HEK293 (cell line): Measurements from ENCODE around the gene PANX2.

Experiments used
- CTCF ChIA-PET: fragments of 350-600 bp; formaldehyde crosslinking; extraction: SDS; loops from one replicate; lab custom pipeline; 2021; ENCODE audit warnings: antibody characterized with exemption; lab: Yijun Ruan, JAX
- POLR2A ChIA-PET: fragments of 300-600 bp; formaldehyde crosslinking; extraction: SDS; loops from one replicate; lab custom pipeline; 2020; ENCODE audit warnings: antibody characterized with exemption, inconsistent platforms; lab: Yijun Ruan, JAX
- H3K27ac ChIP-seq: fragments of 200-500 bp; sonication (Bioruptor generic); 2 replicates; pipeline ENCODE4 v1.5.1; 2014; ENCODE audit warnings: low read depth, low read length, control low read depth, inconsistent platforms; ENCODE audit errors: extremely low read depth
- H3K36me3 ChIP-seq, 2 experiments: fragments of 200-500 bp in 1 of 2; sonication (Bioruptor generic) in 1 of 2; 1 replicate in 1 of 2; 2 replicates in 1 of 2; pipeline ENCODE4 v1.5.1; 2014 to 2017; ENCODE audit warnings: inconsistent platforms in 2 of 2, low read length in 2 of 2; ENCODE audit not compliant: control insufficient read depth in 2 of 2, insufficient read depth in 1 of 2
- H3K4me1 ChIP-seq: fragments of 200-500 bp; sonication (Bioruptor generic); 2 replicates; pipeline ENCODE4 v1.5.1; 2014; ENCODE audit warnings: mild to moderate bottlenecking, low read length, inconsistent platforms; ENCODE audit not compliant: control insufficient read depth, insufficient read depth
- H3K4me3 ChIP-seq: 2 replicates; pipeline ENCODE4 v1.5.1; 2011; ENCODE audit warnings: low read depth, mild to moderate bottlenecking, control low read depth, low read length, moderate library complexity
- H3K9me3 ChIP-seq: fragments of 200-500 bp; sonication (Bioruptor generic); 2 replicates; pipeline ENCODE4 v1.5.1; 2014; ENCODE audit warnings: low read depth, low read length, inconsistent platforms; ENCODE audit not compliant: control insufficient read depth, insufficient read depth
- GLIS2 ChIP-seq: fragments of 450-650 bp; formaldehyde crosslinking; IDR thresholded peaks from 2 replicates; pipeline ENCODE4 v1.5.1; 2016; ENCODE audit warnings: missing biosample characterization, missing genetic modification characterization
- MEIS1 ChIP-seq: sonication (generic); formaldehyde crosslinking; IDR thresholded peaks from 2 replicates; pipeline ENCODE4 v1.8.1; 2022; ENCODE audit warnings: missing genetic modification reagents, mild to moderate bottlenecking, borderline replicate concordance
- SP2 ChIP-seq: fragments of 450-650 bp; formaldehyde crosslinking; IDR thresholded peaks from 2 replicates; pipeline ENCODE4 v1.5.1; 2016; ENCODE audit warnings: missing biosample characterization, missing genetic modification characterization
- ZNF223 ChIP-seq: fragments of 450-650 bp; formaldehyde crosslinking; IDR thresholded peaks from 2 replicates; pipeline ENCODE4 v1.5.1; 2016; ENCODE audit warnings: missing biosample characterization, missing genetic modification characterization
- ZNF239 ChIP-seq: fragments of 450-650 bp; formaldehyde crosslinking; IDR thresholded peaks from 2 replicates; pipeline ENCODE4 v1.5.1; 2016; ENCODE audit warnings: missing biosample characterization, missing genetic modification characterization
- ZNF311 ChIP-seq: fragments of 450-650 bp; formaldehyde crosslinking; IDR thresholded peaks from 2 replicates; pipeline ENCODE4 v1.5.1; 2017; ENCODE audit warnings: missing biosample characterization, missing genetic modification characterization, borderline replicate concordance
- ZNF560 ChIP-seq: fragments of 450-650 bp; formaldehyde crosslinking; IDR thresholded peaks from 2 replicates; pipeline ENCODE4 v1.5.1; 2017; ENCODE audit warnings: missing biosample characterization, missing genetic modification characterization, borderline replicate concordance
- ZNF561 ChIP-seq: fragments of 450-650 bp; IDR thresholded peaks from 2 replicates; pipeline ENCODE4 v1.5.1; 2018; ENCODE audit warnings: missing biosample characterization, missing genetic modification characterization, borderline replicate concordance
- ZNF701 ChIP-seq: fragments of 450-650 bp; formaldehyde crosslinking; IDR thresholded peaks from 2 replicates; pipeline ENCODE4 v1.5.1; 2016; ENCODE audit warnings: missing biosample characterization, missing genetic modification characterization
- ZNF76 ChIP-seq: fragments of 450-650 bp; formaldehyde crosslinking; IDR thresholded peaks from 2 replicates; pipeline ENCODE4; 2016; ENCODE audit warnings: low read depth, missing biosample characterization, missing genetic modification characterization, borderline replicate concordance
- TF ChIP-seq, protein P1 (sequence below): fragments of 450-650 bp; formaldehyde crosslinking; IDR thresholded peaks from 2 replicates; pipeline ENCODE4 v1.5.1; 2016; ENCODE audit warnings: missing biosample characterization, missing genetic modification characterization
- TF ChIP-seq, protein P2 (sequence below): fragments of 450-650 bp; formaldehyde crosslinking; IDR thresholded peaks from 2 replicates; pipeline ENCODE4; 2016; ENCODE audit warnings: missing biosample characterization, missing genetic modification characterization
- TF ChIP-seq, protein P3 (sequence below): fragments of 450-650 bp; formaldehyde crosslinking; IDR thresholded peaks from 2 replicates; pipeline ENCODE4 v1.5.1; 2016; ENCODE audit warnings: missing biosample characterization, missing genetic modification characterization

PANX2 gene

DNA sequence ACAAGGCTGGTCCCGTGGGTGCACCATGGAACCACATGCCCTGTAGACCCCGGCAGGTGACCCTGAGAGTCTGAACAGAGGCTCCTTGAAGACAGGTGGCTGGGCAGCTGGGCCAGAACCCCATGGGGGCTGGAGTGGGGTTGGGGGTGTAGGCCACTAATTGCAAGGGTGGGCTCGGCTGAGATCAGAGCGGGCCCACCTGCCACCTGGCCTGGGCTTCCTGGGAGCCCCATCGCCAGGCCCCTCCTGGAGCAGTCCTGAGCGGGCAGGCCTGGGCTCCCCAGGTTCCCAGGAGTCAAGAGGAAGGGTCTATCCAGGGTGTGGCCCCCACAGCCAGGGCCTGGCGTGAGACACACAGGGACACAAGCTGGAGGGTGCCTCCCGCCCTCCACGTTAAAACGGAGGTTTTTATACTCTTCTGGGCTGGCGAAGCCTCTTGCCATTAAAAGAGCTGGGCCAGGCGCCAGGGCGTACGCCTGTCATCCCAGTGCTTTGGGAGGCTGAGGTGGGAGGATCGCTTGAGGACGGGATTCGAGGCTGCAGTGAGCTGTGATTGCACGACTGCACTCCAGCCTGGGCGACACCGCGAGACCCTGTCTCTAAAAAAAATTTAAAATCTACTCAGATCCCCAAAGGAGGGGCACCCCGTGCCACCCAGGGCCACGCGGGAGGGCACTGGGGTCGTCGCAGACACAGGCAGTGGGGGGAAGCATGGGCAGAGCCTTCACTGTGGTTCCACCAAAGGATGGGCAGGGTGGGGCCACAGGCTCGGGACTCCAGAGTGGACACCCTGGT lies 10.4 kb downstream of the PANX2 start:
- peaks cover 0 to 35% of the 10 kb centered on the region in 2 experiments; a peak in 1 of 3 replicates for H3K36me3 ChIP-seq
- no peak overlapping the region for H3K4me3 ChIP-seq
- CTCF ChIA-PET, result interaction anchor here (0.7 kb wide), 2 partner anchors 137 to 345 kb away, joined by 3 to 6 read pairs; no protein-coding TSS in a partner anchor
- POLR2A ChIA-PET, result no interaction called here
- no peak overlapping the region for H3K27ac ChIP-seq
- no peaks in the 10 kb centered on the region for H3K4me1 ChIP-seq
- H3K9me3 ChIP-seq, result no peaks in the 10 kb centered on the region
- TF ChIP-seq ZNF561 (tag by site-specific recombination), result no peak
- TF ChIP-seq MEIS1, result no peak
- TF ChIP-seq, protein P1, sequence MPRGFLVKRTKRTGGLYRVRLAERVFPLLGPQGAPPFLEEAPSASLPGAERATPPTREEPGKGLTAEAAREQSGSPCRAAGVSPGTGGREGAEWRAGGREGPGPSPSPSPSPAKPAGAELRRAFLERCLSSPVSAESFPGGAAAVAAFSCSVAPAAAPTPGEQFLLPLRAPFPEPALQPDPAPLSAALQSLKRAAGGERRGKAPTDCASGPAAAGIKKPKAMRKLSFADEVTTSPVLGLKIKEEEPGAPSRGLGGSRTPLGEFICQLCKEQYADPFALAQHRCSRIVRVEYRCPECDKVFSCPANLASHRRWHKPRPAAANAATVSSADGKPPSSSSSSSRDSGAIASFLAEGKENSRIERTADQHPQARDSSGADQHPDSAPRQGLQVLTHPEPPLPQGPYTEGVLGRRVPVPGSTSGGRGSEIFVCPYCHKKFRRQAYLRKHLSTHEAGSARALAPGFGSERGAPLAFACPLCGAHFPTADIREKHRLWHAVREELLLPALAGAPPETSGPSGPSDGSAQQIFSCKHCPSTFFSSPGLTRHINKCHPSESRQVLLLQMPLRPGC (tag by site-specific recombination), result no peak
- TF ChIP-seq, protein P2, sequence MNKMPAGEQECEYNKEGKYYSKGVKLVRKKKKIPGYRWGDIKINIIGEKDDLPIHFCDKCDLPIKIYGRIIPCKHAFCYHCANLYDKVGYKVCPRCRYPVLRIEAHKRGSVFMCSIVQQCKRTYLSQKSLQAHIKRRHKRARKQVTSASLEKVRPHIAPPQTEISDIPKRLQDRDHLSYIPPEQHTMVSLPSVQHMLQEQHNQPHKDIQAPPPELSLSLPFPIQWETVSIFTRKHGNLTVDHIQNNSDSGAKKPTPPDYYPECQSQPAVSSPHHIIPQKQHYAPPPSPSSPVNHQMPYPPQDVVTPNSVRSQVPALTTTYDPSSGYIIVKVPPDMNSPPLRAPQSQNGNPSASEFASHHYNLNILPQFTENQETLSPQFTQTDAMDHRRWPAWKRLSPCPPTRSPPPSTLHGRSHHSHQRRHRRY (tag by site-specific recombination), result no peak
- TF ChIP-seq, protein P3, sequence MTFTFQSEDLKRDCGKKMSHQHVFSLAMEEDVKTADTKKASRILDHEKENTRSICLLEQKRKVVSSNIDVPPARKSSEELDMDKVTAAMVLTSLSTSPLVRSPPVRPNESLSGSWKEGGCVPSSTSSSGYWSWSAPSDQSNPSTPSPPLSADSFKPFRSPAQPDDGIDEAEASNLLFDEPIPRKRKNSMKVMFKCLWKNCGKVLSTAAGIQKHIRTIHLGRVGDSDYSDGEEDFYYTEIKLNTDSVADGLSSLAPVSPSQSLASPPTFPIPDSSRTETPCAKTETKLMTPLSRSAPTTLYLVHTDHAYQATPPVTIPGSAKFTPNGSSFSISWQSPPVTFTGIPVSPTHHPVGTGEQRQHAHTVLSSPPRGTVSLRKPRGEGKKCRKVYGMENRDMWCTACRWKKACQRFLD (tag by site-specific recombination), result no peak
- no peak for TF ChIP-seq ZNF311
- no peak for TF ChIP-seq GLIS2 (tag by site-specific recombination)
- TF ChIP-seq ZNF223, result no peak
- TF ChIP-seq ZNF76 (tag by site-specific recombination), result no peak
- no peak for TF ChIP-seq ZNF239 (tag by site-specific recombination)
- TF ChIP-seq, all 188 proteins: peak for 0

DNA sequence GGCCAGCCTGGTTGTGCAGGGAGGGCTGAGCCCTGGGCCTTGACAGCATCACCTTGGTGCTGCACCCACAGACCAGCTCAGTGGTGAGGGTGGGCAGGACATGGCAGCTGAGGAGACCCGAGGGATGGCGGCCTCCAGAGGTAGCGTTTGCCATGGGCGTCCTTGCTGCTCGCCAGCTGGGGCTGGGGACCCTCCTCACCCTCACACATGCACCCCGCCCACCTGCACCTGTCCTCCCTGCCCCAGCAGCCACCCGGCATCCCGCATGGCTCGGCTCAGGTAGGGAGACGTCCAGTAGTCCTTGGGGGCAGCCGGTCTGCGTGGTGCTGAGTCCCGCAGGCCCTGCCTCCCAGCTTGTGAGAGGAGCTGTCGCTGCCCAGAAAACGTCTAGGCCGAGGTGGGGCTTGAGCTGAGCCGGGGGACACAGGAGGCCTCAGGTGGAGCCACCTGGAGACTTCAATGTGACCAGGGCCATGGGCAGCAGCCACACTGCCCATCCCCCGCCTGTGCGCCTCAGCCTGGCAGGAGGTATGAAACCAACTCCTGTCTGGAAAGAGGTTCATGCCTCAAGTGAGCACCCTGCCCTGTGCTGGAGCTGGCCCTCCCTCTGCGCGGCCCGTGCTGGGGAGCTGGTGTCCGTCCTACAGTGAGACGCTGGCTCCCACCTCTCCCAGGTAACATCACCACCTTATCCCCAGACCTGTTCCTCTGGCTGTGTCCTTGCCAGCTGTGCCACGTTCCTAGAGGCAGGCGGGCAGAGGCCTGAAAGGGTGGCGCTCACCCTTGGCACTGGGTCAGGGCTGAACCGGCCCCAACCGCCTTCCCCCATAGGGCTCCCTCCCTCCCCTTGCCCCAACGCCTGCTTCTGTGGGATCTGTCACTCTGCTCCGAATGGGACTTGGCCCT lies 11.9 kb downstream of the PANX2 start:
- Histone ChIP-seq H3K27ac (no peak overlapping the region), H3K4me3 (no peak overlapping the region), H3K9me3 (no peaks in the 10 kb centered on the region), H3K36me3 (peaks cover 0 to 29% of the 10 kb centered on the region in 2 experiments; a peak in 1 of 3 replicates), H3K4me1 (peaks cover 4% of the 10 kb centered on the region; the same call in 1 of the 2 replicates)
- TF ChIP-seq ZNF560 (tag by site-specific recombination), result no peak
- peak; percentile 29 for TF ChIP-seq SP2 (tag by site-specific recombination)
- ChIA-PET CTCF (interaction anchor here (0.7 kb wide), 1 partner anchor 33 kb away, joined by 3 read pairs; no protein-coding TSS in a partner anchor), POLR2A (interaction anchor here (1.1 kb wide), 1 partner anchor 12 kb away, joined by 3 read pairs; no protein-coding TSS in a partner anchor)

DNA sequence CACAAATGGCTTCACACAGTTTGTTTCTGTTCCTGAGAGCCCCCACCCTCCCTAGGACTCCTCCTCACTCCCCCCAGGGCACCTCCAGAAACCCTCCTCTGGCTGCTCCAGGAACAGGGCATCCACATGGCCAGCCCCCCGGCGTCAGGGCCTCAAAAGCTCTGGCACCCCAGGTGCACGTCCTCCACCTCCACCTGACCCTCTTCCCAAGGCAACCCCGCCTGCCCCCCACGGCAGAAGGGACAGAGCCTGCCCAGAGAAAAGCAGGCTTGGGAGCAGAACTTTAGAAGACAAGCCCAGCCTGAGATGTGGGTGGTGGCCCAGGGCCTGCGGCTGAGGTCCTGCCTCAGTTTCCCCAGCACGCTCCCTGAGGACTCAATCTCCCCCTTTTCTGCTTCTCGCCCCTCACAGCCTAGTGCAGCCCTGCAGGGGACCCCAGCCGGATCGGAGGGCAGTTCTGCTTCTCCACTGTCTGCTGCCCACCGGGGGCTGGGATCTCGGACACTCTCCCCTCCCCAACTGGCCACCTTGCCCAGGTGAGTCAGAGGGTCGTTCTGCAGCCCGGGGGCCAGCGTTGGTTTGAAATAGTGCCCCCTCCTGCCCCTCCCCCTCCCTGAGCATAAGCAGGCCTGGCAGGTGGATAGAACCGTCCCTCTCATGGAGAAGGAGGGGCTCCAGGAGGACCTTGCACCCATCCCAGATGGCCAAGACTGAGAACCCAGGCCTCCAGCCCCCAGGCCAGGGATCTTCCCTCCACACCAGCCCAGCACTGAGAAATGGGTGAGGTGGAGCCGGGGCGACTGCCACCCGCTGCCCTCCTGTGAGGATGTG lies 12.8 kb downstream of the PANX2 start:
- POLR2A ChIA-PET, result no interaction called here
- TF ChIP-seq GLIS2 (tag by site-specific recombination) (0 out of 2 replicates have a peak, but pooled peaks have one; percentile 38), ZNF701 (tag by site-specific recombination) (no peak)
- no peak overlapping the region for H3K27ac ChIP-seq
- peaks cover 0 to 26% of the 10 kb centered on the region in 2 experiments; a peak in 1 of 3 replicates for H3K36me3 ChIP-seq
- no peak overlapping the region for H3K4me3 ChIP-seq
- CTCF ChIA-PET, result interaction anchor here (0.7 kb wide), 1 partner anchor 34 kb away, joined by 3 read pairs; no protein-coding TSS in a partner anchor
- no peaks in the 10 kb centered on the region for H3K9me3 ChIP-seq
- H3K4me1 ChIP-seq, result peaks cover 5% of the 10 kb centered on the region
